ENCODE results near the gene CPT2. TPM values are rescaled to one million over a fixed set of nuclear protein-coding genes. Genes with fewer than 3 reads are reported as not detected.

CPT2 gene
- total and polyA plus RNA-seq, 2 of the 4 experiments (the other 2 are of a cell fraction), result 15.8 to 16.0 TPM

DNA sequence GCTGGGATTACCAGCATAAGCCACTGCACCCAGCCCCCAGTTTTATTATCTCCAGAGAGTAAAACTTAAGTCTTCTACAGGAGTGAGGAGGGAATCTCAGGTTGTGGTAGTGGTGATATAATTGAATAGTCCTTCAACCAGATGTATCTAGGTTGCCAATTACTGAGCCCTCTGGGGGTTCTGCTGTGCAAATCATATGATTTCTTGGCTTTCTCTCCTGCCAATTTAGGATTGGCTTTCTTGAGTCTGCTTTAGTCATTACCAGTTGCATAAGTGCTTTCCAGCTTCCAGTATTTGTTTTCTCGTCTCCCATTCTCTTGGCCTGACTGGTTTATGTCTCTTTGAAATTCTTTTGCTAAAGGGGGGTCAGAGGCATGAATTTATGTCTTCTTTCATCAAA is 11.1 kb downstream of the CPT2 start:
- Histone ChIP-seq H3K36me3 (ENCODE audit: control insufficient read depth, insufficient read depth, low read length) (peaks cover 50% of the 10 kb centered on the region), H2BK15ac (ENCODE audit: low read depth, low read length) (no peak overlapping the region), H3K23ac (ENCODE audit: low read depth, low read length) (no peak overlapping the region), H3K79me1 (ENCODE audit: low read depth in 1 of 2, low read length in 2 of 2) (peaks cover 0 to 4% of the 10 kb centered on the region in 2 experiments; a peak in 3 of 4 replicates), H3K9me3 (ENCODE audit: control insufficient read depth, insufficient read depth, low read length) (peaks cover 6% of the 10 kb centered on the region), H3K27me3 (ENCODE audit: control insufficient read depth, insufficient read depth, low read length) (no peaks in the 10 kb centered on the region), H3K4ac (ENCODE audit: low read depth, low read length) (no peak overlapping the region), H3K9ac (ENCODE audit: low read depth, low read length) (no peak overlapping the region), H3K4me2 (ENCODE audit: low read depth, low read length) (no peak overlapping the region), H2AK9ac (replicated peaks; ENCODE audit: low read depth, low read length, poor library complexity) (no peak overlapping the region), H4K91ac (ENCODE audit: insufficient read depth, low read depth, low read length) (no peak overlapping the region), H4K5ac (ENCODE audit: low read depth, low read length) (no peak overlapping the region), H3K27ac (ENCODE audit: insufficient read depth, low read length) (no peak overlapping the region), H4K8ac (ENCODE audit: low read depth in 2 of 2, low read length in 2 of 2) (no peak overlapping the region), H2BK20ac (ENCODE audit: low read depth, low read length) (no peak overlapping the region), H3K4me1 (ENCODE audit: control insufficient read depth, insufficient read depth, low read length) (no peaks in the 10 kb centered on the region), H2BK120ac (ENCODE audit: low read depth, low read length) (no peak overlapping the region), H3K9me1 (ENCODE audit: insufficient read depth, low read length) (no peaks in the 10 kb centered on the region), H3K18ac (ENCODE audit: low read depth, low read length) (no peak overlapping the region), H3K4me3 (ENCODE audit: insufficient read depth, low read depth, low read length) (no peak overlapping the region), H2AK5ac (ENCODE audit: low read depth, low read length) (no peak overlapping the region), H2AFZ (replicated peaks; ENCODE audit: low read length, poor library complexity) (no peak overlapping the region), H4K20me1 (ENCODE audit: insufficient read depth, low read length) (no peaks in the 10 kb centered on the region), H3K14ac (replicated peaks; ENCODE audit: low read depth, low read length) (no peak overlapping the region), H2BK5ac (ENCODE audit: low read depth, low read length, poor library complexity, severe bottlenecking) (no peak overlapping the region), H3K56ac (ENCODE audit: extremely low read depth, insufficient read depth, low read length) (no peak overlapping the region)
- ChIA-PET POLR2A (ENCODE audit: unreplicated experiment) (no interaction called here), CTCF (no interaction called here)
- no TSS peak for BruUV-seq (replicated peaks)
- intact Hi-C loops (cut with micrococcal nuclease), result no loop called here
- no CpG with 5 or more reads among the region's 1 CpG for WGBS, 2 experiments (ENCODE audit: extremely low coverage in 2 of 2, insufficient read length in 1 of 2)
- no peak for DNase-seq
- in situ Hi-C loops (cut with MboI; ENCODE audit: low sequenced_read_pairs), result no loop called here
- no peak for TF ChIP-seq RFX5 (IDR thresholded peaks at IDR 0.05; ENCODE audit: low read depth, low read length)
- no peak for TF ChIP-seq CHD1 (IDR thresholded peaks at IDR 0.05; ENCODE audit: low read depth, low read length)
- TF ChIP-seq MAFK (IDR thresholded peaks at IDR 0.05; ENCODE audit: low read depth, low read length), result no peak
- TF ChIP-seq POLR2A (IDR thresholded peaks at IDR 0.05; ENCODE audit: low read depth, low read length), result no peak
- no peak for TF ChIP-seq RCOR1 (IDR thresholded peaks at IDR 0.05; ENCODE audit: insufficient replicate concordance, low read length)
- no peak for ATAC-seq (ENCODE audit: low read depth)
- dilution Hi-C loops (cut with HindIII; ENCODE audit: low sequenced_read_pairs, unreplicated experiment), result no loop called here
